BJ (cell line): ENCODE measurements around the gene PARD3. TPM values are rescaled to one million over a fixed set of nuclear protein-coding genes. Genes with fewer than 3 reads are reported as not detected.

Source experiments
- CTCF ChIA-PET: fragments of 350-600 bp; formaldehyde crosslinking; extraction: SDS; loops from one replicate; lab custom pipeline; 2021; ENCODE audit warnings: antibody characterized with exemption, inconsistent platforms; lab: Yijun Ruan, JAX
- POLR2A ChIA-PET: fragments of 300-600 bp; sonication (Branson Sonifier 250); formaldehyde crosslinking; extraction: SDS; loops from one replicate; lab custom pipeline; 2021; ENCODE audit warnings: antibody characterized with exemption; lab: Charles Lee
- DNase-seq: peaks from one replicate; pipeline ENCODE4 v3.0.0-alpha.2; 2011; ENCODE audit warnings: low read depth
- H3K27me3 ChIP-seq: 2 replicates; pipeline ENCODE4 v1.6.0; 2011; ENCODE audit warnings: low read length; ENCODE audit not compliant: control insufficient read depth, insufficient read depth
- H3K36me3 ChIP-seq: 2 replicates; pipeline ENCODE4 v1.5.1; 2011; ENCODE audit warnings: low read length; ENCODE audit not compliant: control insufficient read depth, insufficient read depth
- H3K4me3 ChIP-seq: 2 replicates; pipeline ENCODE4 v1.5.1; 2011; ENCODE audit warnings: low read depth, mild to moderate bottlenecking, control low read depth, low read length
- polyA plus RNA-seq: library from polyadenylated mRNA; depleted of rRNA; stranded (reverse); fragments of >200 nt; gene quantifications from 2 replicates; pipeline ENCODE4 v1.2.3, GENCODE V29; 2011
- TF ChIP-seq, protein P1 (sequence below): IDR thresholded peaks from 2 replicates; pipeline ENCODE4 v1.5.1; 2011; ENCODE audit warnings: low read depth, mild to moderate bottlenecking, control low read depth, inconsistent platforms, low read length, moderate library complexity; ENCODE audit not compliant: insufficient read depth

PARD3 gene
- polyA plus RNA-seq, 1 experiment: 17.7 TPM

DNA sequence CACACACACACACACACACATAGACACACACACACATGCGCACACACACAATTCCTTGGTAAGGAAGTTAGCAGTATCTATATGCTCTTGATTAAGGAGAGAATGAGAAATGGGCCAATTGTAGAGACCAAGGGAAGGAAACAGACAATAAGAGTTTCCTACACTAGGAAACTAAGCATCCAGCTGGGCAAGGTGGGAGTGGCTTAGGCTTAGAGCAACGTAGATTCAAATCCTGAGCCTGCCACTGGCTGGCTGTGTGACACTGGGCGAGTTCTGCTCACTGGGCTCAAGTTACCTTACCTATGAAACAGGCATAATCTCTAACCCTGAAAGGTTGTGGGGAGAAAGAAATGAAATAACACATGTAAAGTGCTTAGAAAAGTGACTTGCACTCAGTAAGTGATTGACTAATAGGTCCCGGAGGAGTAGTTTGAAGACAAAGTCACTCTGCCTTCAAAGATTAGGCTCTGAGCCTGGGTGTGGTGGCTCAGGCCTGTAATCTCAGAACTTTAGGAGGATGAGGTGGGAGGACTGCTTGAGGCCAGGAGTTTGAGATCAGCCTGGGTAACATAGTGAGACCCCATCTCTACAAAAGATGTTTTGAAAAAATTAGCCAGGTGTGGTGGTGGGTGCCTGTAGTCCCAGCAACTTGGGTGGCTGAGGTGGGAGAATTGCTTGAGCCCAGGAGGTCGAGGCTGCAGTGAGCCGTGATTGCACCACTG is 701.4 kb downstream of the PARD3 start:
- DNase-seq: no peak
- TF ChIP-seq, protein P1, sequence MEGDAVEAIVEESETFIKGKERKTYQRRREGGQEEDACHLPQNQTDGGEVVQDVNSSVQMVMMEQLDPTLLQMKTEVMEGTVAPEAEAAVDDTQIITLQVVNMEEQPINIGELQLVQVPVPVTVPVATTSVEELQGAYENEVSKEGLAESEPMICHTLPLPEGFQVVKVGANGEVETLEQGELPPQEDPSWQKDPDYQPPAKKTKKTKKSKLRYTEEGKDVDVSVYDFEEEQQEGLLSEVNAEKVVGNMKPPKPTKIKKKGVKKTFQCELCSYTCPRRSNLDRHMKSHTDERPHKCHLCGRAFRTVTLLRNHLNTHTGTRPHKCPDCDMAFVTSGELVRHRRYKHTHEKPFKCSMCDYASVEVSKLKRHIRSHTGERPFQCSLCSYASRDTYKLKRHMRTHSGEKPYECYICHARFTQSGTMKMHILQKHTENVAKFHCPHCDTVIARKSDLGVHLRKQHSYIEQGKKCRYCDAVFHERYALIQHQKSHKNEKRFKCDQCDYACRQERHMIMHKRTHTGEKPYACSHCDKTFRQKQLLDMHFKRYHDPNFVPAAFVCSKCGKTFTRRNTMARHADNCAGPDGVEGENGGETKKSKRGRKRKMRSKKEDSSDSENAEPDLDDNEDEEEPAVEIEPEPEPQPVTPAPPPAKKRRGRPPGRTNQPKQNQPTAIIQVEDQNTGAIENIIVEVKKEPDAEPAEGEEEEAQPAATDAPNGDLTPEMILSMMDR: no peak
- no peaks in the 10 kb centered on the region for H3K36me3 ChIP-seq
- H3K27me3 ChIP-seq: no peaks in the 10 kb centered on the region
- ChIA-PET CTCF (interaction anchor here (1.0 kb wide), 1 partner anchor 40 kb away, joined by 3 read pairs; no protein-coding TSS in a partner anchor), POLR2A (no interaction called here)
- no peak overlapping the region for H3K4me3 ChIP-seq

DNA sequence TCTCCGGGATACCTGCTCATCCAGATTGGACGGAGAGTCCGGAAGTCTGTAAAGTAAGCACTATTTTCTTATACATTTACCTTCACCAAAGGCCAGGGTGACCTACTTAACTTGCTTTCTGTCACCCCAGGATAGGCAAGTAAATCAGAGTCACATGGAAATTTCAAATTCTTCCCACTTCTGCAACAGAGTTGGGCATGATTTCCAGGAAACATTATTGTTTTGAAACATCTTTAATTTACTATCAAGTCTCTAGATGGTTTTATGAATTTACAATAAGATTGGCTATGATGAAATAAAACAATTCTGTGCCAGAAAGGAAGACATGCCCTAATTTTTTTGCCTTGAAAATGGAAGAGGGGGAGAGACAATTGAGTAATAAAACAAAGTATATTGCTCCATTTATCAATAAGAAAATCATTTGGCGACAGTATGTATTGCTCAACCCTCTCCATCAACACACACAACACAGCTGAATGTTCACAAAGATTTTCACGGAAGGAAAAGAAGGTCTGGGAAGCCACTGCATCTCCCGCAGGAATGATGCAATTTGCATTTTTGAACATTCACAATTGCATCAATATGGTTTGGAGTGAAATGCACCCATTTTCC is 702.8 kb downstream of the PARD3 start:
- POLR2A ChIA-PET: no interaction called here
- TF ChIP-seq, protein P1: no peak
- H3K4me3 ChIP-seq: no peak overlapping the region
- no peak for DNase-seq
- CTCF ChIA-PET: interaction anchor here (0.6 to 1.1 kb wide), 2 partner anchors 14 to 526 kb away, joined by 3 read pairs; no protein-coding TSS in a partner anchor
- H3K36me3 ChIP-seq: no peaks in the 10 kb centered on the region
- no peaks in the 10 kb centered on the region for H3K27me3 ChIP-seq

DNA sequence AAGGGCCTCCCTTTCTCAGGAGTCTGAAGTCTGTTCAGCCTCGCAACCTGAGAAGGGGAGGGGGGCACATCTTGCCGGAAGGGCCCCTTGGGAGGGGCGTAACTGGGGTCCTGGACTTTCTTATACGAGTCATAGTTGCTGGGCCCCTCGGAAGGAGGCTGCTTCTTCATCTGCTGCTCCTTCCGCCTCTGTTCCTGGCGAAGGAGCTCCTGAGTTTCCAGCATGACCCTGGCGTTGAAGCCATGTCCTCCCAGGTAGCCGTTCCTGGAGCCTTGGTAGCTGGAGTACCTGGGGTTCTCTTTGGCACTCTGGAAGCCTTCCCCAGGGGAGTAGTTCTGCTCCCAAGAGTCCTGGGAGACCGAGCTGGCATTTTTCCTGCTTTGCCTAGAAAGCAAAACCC is 703.9 kb downstream of the PARD3 start:
- H3K4me3 ChIP-seq: no peak overlapping the region
- TF ChIP-seq, protein P1: no peak
- CTCF ChIA-PET: interaction anchor here (0.5 to 1.4 kb wide), 3 partner anchors 174 to 527 kb away, joined by 3 read pairs; no protein-coding TSS in a partner anchor
- no peaks in the 10 kb centered on the region for H3K36me3 ChIP-seq
- H3K27me3 ChIP-seq: no peaks in the 10 kb centered on the region
- no peak for DNase-seq
- POLR2A ChIA-PET: no interaction called here

DNA sequence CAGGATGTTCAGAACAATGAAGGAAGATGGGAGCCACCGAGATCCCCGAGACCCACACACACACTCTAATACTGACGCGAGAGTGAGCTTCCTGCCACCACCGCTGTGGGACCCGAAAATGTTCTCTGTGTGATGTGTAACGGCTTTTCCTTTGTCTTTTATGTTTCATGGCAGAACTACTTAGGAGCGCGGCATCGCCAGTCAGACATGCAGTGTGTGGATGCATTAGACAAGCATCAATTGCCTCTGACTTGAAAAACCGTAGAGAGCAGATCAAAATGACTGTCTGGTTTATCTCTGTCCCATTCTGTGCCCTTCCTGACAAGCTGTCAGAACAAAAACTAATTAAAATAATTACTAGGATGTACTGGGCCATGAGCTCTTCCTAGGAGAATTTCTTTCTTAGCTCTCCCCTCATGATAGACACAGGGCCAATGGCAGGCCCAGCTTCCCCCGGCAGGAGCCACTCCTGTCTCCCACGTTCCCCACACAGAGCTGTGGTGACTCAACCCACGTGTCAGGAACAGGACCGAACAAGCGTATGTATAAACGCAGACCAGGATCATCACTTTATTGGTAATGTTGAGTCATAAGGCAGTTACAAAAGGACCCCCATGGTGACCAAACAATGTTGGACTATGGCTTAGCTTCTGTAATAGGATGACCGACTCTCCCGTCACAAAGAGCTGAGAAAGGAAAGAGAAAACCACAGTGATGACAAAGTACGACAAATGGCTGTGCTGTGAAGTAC is 705.0 kb downstream of the PARD3 start:
- H3K4me3 ChIP-seq: no peak overlapping the region
- ChIA-PET POLR2A (no interaction called here), CTCF (interaction anchor here (0.6 to 1.4 kb wide), 3 partner anchors 182 to 909 kb away, joined by 3 read pairs; no protein-coding TSS in a partner anchor)
- TF ChIP-seq, protein P1: no peak
- no peak for DNase-seq
- no peaks in the 10 kb centered on the region for H3K36me3 ChIP-seq
- no peaks in the 10 kb centered on the region for H3K27me3 ChIP-seq

DNA sequence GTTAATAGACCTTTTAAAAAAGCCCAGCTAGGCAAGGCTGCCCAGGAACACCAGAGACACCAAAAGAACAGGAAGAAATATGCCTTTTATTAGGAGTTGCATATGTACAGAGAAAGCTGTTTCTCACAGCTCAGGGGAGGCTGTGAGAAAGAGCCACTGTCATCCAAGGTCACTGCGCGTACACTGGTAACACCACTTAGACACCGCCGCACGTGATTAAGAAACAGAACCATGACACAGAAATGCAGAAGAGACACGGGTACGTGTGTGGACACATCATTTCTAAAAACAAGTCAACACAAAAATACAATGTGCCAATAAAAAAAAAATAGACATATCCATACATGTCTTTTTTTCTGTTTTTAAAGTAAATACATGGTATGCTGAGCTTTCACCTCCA is 705.6 kb downstream of the PARD3 start:
- ChIA-PET POLR2A (no interaction called here), CTCF (interaction anchor here (0.6 kb wide), 2 partner anchors 183 to 908 kb away, joined by 3 read pairs; no protein-coding TSS in a partner anchor)
- no peak for DNase-seq
- Histone ChIP-seq H3K36me3 (no peaks in the 10 kb centered on the region), H3K4me3 (no peak overlapping the region), H3K27me3 (no peaks in the 10 kb centered on the region)
- TF ChIP-seq, protein P1: no peak
